H9 (cell line): Measurements from ENCODE around the gene MUC4. TPM values are rescaled to one million over a fixed set of nuclear protein-coding genes. Genes with fewer than 3 reads are reported as not detected.

Source experiments
- DNase-seq: peaks from one replicate; pipeline ENCODE4 v3.0.0-alpha.2; 2017
- H2AFZ ChIP-seq: one replicate; pipeline ENCODE4 v1.6.1; 2013; ENCODE audit warnings: mild to moderate bottlenecking, low read length, control low read depth, moderate library complexity
- H2AK5ac ChIP-seq: 2 replicates; pipeline ENCODE4 v1.6.1; 2013; ENCODE audit warnings: low read length, control low read depth, mixed read lengths; ENCODE audit not compliant: insufficient read length
- H2BK120ac ChIP-seq: one replicate; pipeline ENCODE4 v1.6.1; 2013; ENCODE audit warnings: low read depth, mild to moderate bottlenecking, low read length, control low read depth, inconsistent platforms; ENCODE audit not compliant: poor library complexity, severe bottlenecking
- H2BK12ac ChIP-seq: 2 replicates; pipeline ENCODE4 v1.6.1; 2013; ENCODE audit warnings: low read length, control low read depth, mixed read lengths, low read depth; ENCODE audit not compliant: insufficient read length
- H2BK15ac ChIP-seq: 2 replicates; pipeline ENCODE4 v1.6.1; 2013; ENCODE audit warnings: low read depth, low read length, control low read depth
- H2BK20ac ChIP-seq: one replicate; pipeline ENCODE4 v1.6.1; 2013; ENCODE audit warnings: low read depth, mild to moderate bottlenecking, low read length, control low read depth, inconsistent platforms; ENCODE audit not compliant: poor library complexity, severe bottlenecking
- H2BK5ac ChIP-seq: 2 replicates; pipeline ENCODE4 v1.6.1; 2013; ENCODE audit warnings: low read length, control low read depth, mixed read lengths; ENCODE audit not compliant: insufficient read length
- H3K14ac ChIP-seq: 2 replicates; pipeline ENCODE4 v1.6.1; 2013; ENCODE audit warnings: low read length, control low read depth; ENCODE audit not compliant: insufficient read depth
- H3K18ac ChIP-seq: 2 replicates; pipeline ENCODE4 v1.6.1; 2013; ENCODE audit warnings: low read depth, mild to moderate bottlenecking, mixed read lengths, low read length, control low read depth; ENCODE audit not compliant: insufficient read length
- H3K23ac ChIP-seq: 2 replicates; pipeline ENCODE4 v1.6.1; 2013; ENCODE audit warnings: low read length, control low read depth, mixed read lengths, low read depth; ENCODE audit not compliant: insufficient read length
- H3K23me2 ChIP-seq: 2 replicates; pipeline ENCODE4 v1.6.1; 2013; ENCODE audit warnings: low read depth, mild to moderate bottlenecking, mixed read lengths, low read length, control low read depth; ENCODE audit not compliant: insufficient read length, poor library complexity, severe bottlenecking
- H3K27ac ChIP-seq: 2 replicates; pipeline ENCODE4 v1.5.1; 2013; ENCODE audit warnings: low read length, control low read depth, mixed read lengths, low read depth; ENCODE audit not compliant: insufficient read length
- H3K27me3 ChIP-seq: 2 replicates; pipeline ENCODE4 v1.6.1; 2013; ENCODE audit warnings: low read length, control low read depth, inconsistent platforms; ENCODE audit not compliant: insufficient read depth
- H3K4ac ChIP-seq: 2 replicates; pipeline ENCODE4 v1.6.1; 2013; ENCODE audit warnings: low read depth, mild to moderate bottlenecking, control low read depth, inconsistent platforms, low read length, moderate library complexity
- H3K4me1 ChIP-seq: 2 replicates; pipeline ENCODE4 v1.6.1; 2013; ENCODE audit warnings: low read length, control low read depth, inconsistent platforms; ENCODE audit not compliant: insufficient read depth
- H3K4me2 ChIP-seq: 2 replicates; pipeline ENCODE4 v1.6.1; 2013; ENCODE audit warnings: low read length, control low read depth, mixed read lengths; ENCODE audit not compliant: insufficient read length, insufficient read depth
- H3K56ac ChIP-seq: 2 replicates; pipeline ENCODE4 v1.6.1; 2013; ENCODE audit warnings: low read depth, mild to moderate bottlenecking, mixed read lengths, low read length, control low read depth; ENCODE audit not compliant: insufficient read length
- H3K79me1 ChIP-seq: 2 replicates; pipeline ENCODE4 v1.6.1; 2013; ENCODE audit warnings: low read depth, mild to moderate bottlenecking, moderate library complexity, low read length, control low read depth, inconsistent platforms; ENCODE audit not compliant: insufficient read depth, poor library complexity, severe bottlenecking
- H3K79me2 ChIP-seq: 2 replicates; pipeline ENCODE4 v1.6.1; 2013; ENCODE audit warnings: low read length, control low read depth, inconsistent platforms; ENCODE audit not compliant: insufficient read depth
- H3K9ac ChIP-seq: 2 replicates; pipeline ENCODE4 v1.6.1; 2013; ENCODE audit warnings: low read length, control low read depth, mixed read lengths; ENCODE audit not compliant: insufficient read length; ENCODE audit errors: extremely low read depth
- H3K9me3 ChIP-seq: one replicate; pipeline ENCODE4 v1.6.1; 2013; ENCODE audit warnings: low read depth, low read length, inconsistent platforms; ENCODE audit not compliant: control insufficient read depth
- H3T11ph ChIP-seq: one replicate; pipeline ENCODE4 v1.6.1; 2013; ENCODE audit warnings: mild to moderate bottlenecking, low read length, control low read depth, inconsistent platforms
- H4K20me1 ChIP-seq: one replicate; pipeline ENCODE4 v1.6.1; 2013; ENCODE audit not compliant: control insufficient read depth, insufficient read length, insufficient read depth
- H4K5ac ChIP-seq: 2 replicates; pipeline ENCODE4 v1.6.1; 2013; ENCODE audit warnings: low read depth, mild to moderate bottlenecking, mixed read lengths, low read length, control low read depth; ENCODE audit not compliant: insufficient read length
- H4K8ac ChIP-seq: replicated peaks from 2 replicates; pipeline ENCODE4 v1.6.1; 2013; ENCODE audit warnings: low read length, control low read depth, mixed read lengths, low read depth; ENCODE audit not compliant: insufficient read length
- H4K91ac ChIP-seq: 2 replicates; pipeline ENCODE4 v1.6.1; 2013; ENCODE audit warnings: low read depth, mild to moderate bottlenecking, moderate library complexity, mixed read lengths, low read length, control low read depth; ENCODE audit not compliant: insufficient read length
- H3K27ac Mint-ChIP-seq, 3 experiments: 2 replicates in 2 of 3; 3 replicates in 1 of 3; pipeline ENCODE4 v1.8.0; 2020 to 2021; ENCODE audit warnings: mixed read lengths in 3 of 3, mild to moderate bottlenecking in 1 of 3, moderate library complexity in 1 of 3
- H3K27me3 Mint-ChIP-seq: 2 replicates; pipeline ENCODE4 v1.8.0; 2021; ENCODE audit warnings: low read depth, mild to moderate bottlenecking, moderate library complexity, mixed read lengths
- H3K36me3 Mint-ChIP-seq, 3 experiments: 2 replicates in 2 of 3; 3 replicates in 1 of 3; pipeline ENCODE4 v1.8.0; 2020 to 2021; ENCODE audit warnings: low read depth in 3 of 3, mixed read lengths in 3 of 3; ENCODE audit not compliant: insufficient read depth in 1 of 3
- H3K4me1 Mint-ChIP-seq, 2 experiments: 2 replicates each; pipeline ENCODE4 v1.8.0; 2020; ENCODE audit warnings: mixed read lengths in 2 of 2
- H3K4me3 Mint-ChIP-seq, 2 experiments: 2 replicates in 1 of 2; 3 replicates in 1 of 2; pipeline ENCODE4 v1.8.0; 2020 to 2021; ENCODE audit warnings: mild to moderate bottlenecking in 2 of 2, mixed read lengths in 2 of 2, moderate library complexity in 1 of 2
- H3K9me3 Mint-ChIP-seq, 2 experiments: 2 replicates in 1 of 2; 3 replicates in 1 of 2; pipeline ENCODE4 v1.8.0; 2020; ENCODE audit warnings: mild to moderate bottlenecking in 2 of 2, mixed read lengths in 2 of 2, moderate library complexity in 1 of 2
- WGBS: extraction: QIAGEN DNeasy Blood & Tissue Kit; methylation state at CpG from one replicate; pipeline ENCODE4 v1.1.7; 2013; ENCODE audit warnings: missing lambda C conversion rate, low lambda C conversion rate, mixed read lengths; ENCODE audit not compliant: insufficient read length; ENCODE audit errors: extremely low coverage; 5-methylcytosine and 5-hydroxymethylcytosine counted together
- total RNA-seq: library from RNA; stranded (reverse); gene quantifications from 2 replicates; pipeline ENCODE4 v1.2.1, GENCODE V29; 2021
- TF ChIP-seq, protein P1 (sequence below): fragments of 200-600 bp; sonication (generic); conservative IDR thresholded peaks from 3 replicates; pipeline ENCODE4 v1.8.0; 2021; ENCODE audit warnings: antibody characterized with exemption, mild to moderate bottlenecking

Gene MUC4
- total RNA-seq, 1 experiment from 2014 or later = 1.2 TPM

DNA sequence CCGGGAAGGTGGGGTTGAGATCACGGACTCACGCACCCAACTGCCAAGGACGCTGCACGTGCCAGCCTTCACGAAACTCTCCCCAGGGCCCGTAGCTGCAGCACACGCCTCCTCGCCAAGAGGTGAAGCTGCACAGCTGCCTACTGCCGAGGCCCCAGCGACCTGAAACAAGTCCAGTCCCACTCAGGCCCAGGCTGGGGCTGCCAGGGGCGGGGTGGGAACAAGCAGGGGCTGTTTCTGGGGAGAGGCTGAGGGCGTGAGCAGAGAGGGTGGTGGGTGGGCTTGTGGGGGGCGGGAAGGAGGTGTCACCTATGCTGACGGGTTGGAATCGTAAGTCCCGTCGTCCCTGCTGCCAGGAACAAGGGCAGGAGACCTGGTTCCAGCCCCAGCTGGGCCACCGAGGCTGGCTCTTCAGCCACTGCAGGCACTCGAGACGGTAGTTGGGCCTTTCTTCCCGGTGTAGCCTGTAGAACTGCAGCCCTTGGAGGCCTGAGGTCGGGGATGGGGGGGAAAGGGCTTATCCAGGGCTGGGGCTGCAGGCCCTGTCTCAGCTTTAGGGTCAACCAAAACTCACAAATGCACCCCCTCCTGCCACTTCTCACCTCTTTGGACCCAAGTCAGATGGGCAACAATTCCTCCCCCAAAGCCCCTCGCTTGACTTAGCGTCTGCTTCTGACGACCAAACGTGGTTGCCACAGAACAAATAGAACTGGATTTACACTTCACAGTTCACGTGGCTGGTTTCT is 46.6 kb downstream of the MUC4 start:
- Mint-ChIP-seq H3K27ac (0 out of 7 replicates have a peak overlapping the region, but pooled peaks of 1 of the 3 experiments have one; percentile 62), H3K4me3 (no peak overlapping the region), H3K36me3 (peaks cover 0 to 5% (median 2%) of the 10 kb centered on the region in 3 experiments; a peak in 1 of 7 replicates), H3K27me3 (peaks cover 5% of the 10 kb centered on the region), H3K9me3 (peaks cover 5 to 8% of the 10 kb centered on the region in 2 experiments; a peak in 4 of 5 replicates), H3K4me1 (peaks cover 0 to 2% of the 10 kb centered on the region in 2 experiments; a peak in 1 of 4 replicates)
- Histone ChIP-seq H4K8ac (no peak overlapping the region), H2AFZ (no peak overlapping the region), H3T11ph (no peak overlapping the region), H2BK5ac (no peak overlapping the region), H3K56ac (no peak overlapping the region), H3K23me2 (peaks cover 2% of the 10 kb centered on the region), H3K9me3 (no peaks in the 10 kb centered on the region), H2BK12ac (no peak overlapping the region), H2BK20ac (no peak overlapping the region), H4K91ac (no peak overlapping the region), H3K27ac (no peak overlapping the region), H3K27me3 (no peaks in the 10 kb centered on the region), H3K79me1 (no peaks in the 10 kb centered on the region), H3K4ac (no peak overlapping the region), H2AK5ac (no peak overlapping the region), H2BK120ac (no peak overlapping the region), H3K14ac (no peak overlapping the region), H3K23ac (no peak overlapping the region), H3K79me2 (no peaks in the 10 kb centered on the region), H4K20me1 (no peaks in the 10 kb centered on the region), H3K18ac (no peak overlapping the region), H3K9ac (no peak overlapping the region), H2BK15ac (no peak overlapping the region), H4K5ac (no peak overlapping the region), H3K4me1 (no peaks in the 10 kb centered on the region), H3K4me2 (no peak overlapping the region)
- no peak for DNase-seq
- no CpG with 5 or more reads among the region's 28 CpGs for WGBS
- TF ChIP-seq, protein P1, sequence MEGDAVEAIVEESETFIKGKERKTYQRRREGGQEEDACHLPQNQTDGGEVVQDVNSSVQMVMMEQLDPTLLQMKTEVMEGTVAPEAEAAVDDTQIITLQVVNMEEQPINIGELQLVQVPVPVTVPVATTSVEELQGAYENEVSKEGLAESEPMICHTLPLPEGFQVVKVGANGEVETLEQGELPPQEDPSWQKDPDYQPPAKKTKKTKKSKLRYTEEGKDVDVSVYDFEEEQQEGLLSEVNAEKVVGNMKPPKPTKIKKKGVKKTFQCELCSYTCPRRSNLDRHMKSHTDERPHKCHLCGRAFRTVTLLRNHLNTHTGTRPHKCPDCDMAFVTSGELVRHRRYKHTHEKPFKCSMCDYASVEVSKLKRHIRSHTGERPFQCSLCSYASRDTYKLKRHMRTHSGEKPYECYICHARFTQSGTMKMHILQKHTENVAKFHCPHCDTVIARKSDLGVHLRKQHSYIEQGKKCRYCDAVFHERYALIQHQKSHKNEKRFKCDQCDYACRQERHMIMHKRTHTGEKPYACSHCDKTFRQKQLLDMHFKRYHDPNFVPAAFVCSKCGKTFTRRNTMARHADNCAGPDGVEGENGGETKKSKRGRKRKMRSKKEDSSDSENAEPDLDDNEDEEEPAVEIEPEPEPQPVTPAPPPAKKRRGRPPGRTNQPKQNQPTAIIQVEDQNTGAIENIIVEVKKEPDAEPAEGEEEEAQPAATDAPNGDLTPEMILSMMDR = no peak
